GM19025 (cell line): ENCODE data around the gene COX7A1.
"Not testable (repeated sequence)": the region's sequence is repeated elsewhere in the genome, so short reads cannot be mapped to it uniquely, and the experiment has no call there.

Source experiments
- ATAC-seq: cut with Tn5 transposase; IDR thresholded peaks from one replicate; pipeline ENCODE4 v1.9.1; 2021; ENCODE audit warnings: mild to moderate bottlenecking, low read depth, moderate library complexity; ENCODE audit not compliant: unreplicated experiment

COX7A1 gene

DNA sequence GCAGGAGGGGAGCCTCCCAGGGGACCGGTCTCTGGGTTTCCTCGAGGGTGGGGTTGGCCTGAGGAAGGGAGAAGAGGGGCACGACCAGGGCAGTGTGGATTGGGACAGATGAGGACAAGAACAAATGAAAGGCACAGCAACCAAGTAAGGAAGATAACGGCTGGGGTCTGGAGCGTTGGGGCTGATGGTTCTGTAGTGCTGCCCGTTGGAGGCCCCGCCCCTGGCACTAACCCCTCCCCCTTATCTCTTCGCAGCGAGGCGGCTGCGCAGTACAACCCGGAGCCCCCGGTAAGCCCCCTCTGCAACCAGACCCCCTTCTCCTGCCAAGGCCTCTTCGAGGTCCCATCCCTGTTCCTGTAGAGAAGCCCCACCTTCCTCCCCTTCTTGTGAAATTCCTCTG, 10.2 kb downstream of the COX7A1 start:
- no peak for ATAC-seq

GRCh38 chr19:36141039-36141927, 11.0 kb downstream of the COX7A1 start:
- ATAC-seq = peak; percentile 37

- no peak for ATAC-seq
Measured at GRCh38 chr19:36140304-36141038, 11.8 kb downstream of the COX7A1 start.

DNA sequence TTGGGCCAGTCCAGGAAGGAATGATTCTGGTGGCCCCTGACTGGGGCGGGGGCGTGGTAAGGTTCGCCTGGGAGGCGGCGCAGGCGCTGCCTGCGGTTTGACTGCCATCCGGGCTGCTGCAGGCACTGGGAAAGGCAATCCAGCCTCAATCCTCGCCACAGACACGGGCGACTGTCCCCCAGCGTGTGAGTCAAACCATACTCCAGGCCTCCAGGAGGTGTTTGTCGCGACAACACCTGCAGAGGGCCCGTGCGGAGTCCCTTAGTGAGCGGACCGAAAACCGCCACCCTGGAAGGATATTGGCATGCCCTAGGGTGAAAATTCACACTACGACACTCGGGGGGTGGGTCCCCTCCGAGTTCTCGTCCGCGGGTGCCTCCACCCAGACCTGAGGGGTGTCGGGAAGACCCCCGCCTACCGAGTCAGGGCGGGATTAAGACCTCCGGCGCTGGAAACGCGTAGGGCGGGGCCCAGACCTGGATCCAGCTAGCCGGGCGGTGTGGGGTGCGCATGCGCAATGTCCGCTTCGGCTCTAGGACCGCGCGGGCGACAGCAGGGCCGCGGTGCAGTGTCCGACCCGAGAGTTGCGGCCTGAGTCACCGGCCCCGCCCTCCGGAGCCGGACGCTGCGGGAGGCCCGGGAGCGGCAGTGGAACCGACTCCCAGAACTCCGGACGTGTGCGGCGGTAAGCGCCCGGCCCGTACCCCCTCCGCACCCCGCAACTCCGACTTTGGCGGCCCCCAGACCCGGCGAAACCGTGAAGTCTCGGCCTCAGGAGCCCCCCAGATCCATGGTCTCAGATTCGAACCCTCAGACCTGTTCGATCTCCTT, 12.6 kb downstream of the COX7A1 start, which contains the start of gene CAPNS1:
CAPNS1 (plus strand) TSS at position 594 of the 831 bp plus-strand sequence. CDS start 946 bp downstream, outside the sequence.
- ATAC-seq = peak; percentile 81

DNA sequence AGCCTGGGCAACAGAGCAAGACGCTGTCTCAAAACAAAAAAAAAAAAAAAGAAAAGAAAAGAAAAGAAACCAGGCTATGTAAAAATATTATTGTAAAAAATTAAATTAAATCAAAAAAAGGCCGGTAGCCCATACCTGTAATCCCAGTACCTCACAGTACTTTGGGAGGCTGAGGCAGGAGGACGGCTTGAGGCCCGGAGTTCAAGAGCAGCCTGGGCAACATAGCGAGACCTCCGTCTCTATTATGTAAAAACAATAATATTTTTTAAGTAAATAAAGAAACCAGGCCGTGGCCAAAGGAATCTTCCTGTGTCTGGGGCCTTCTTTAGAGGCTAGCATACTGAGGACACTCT, 13.2 kb downstream of the COX7A1 start:
- no peak for ATAC-seq

DNA sequence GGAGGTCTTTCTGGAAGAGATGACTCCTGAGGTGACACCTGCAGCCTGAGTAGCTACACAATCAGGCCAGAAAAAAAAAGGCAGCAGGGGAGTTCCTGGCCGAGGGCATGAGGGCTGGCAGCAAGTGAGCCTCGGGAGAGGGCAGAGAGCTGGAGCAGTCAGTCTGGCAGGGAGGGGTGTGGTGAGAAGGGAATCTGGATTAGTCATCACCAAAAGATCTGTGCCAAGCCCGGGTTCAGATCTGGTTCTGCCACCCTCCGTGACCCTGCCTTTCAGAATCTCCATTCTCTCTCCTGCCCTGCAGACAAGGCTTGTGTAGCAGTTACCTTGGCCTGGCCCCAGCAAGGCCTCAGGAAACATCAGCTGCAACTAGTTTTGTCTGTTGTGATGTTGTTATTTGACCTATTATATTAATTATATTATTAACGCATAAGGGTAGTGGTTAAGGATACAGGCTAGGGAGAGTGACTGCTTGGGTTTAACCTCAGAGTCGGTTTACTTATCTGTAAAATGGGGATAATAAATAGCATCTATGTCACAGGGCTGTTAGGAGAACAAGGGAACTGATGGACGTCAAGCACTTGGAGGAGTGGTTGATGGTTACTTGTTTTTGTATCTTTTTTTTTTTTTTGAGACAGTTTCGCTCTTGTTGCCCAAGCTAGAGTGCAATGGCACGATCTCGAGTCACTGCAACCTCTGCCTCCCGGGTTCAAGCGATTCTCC, 15.1 kb downstream of the COX7A1 start:
- no peak for ATAC-seq

GRCh38 chr19:36134867-36135266, 17.4 kb downstream of the COX7A1 start:
- ATAC-seq = not testable (repeated sequence)

- ATAC-seq = not testable (repeated sequence)
Measured at GRCh38 chr19:36131221-36131620, 21.0 kb downstream of the COX7A1 start.

- no peak for ATAC-seq
Measured at GRCh38 chr19:36128392-36128736, 23.9 kb downstream of the COX7A1 start.

DNA sequence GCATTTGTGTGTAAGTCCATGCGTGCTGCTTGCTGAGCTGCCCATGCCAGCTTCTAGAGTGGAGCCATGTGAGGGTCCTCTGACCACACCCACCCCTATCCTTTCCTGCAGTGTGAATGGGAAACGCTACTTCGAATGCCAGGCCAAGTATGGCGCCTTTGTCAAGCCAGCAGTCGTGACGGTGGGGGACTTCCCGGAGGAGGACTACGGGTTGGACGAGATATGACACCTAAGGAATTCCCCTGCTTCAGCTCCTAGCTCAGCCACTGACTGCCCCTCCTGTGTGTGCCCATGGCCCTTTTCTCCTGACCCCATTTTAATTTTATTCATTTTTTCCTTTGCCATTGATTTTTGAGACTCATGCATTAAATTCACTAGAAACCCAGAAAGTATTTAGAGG, 26.7 kb downstream of the COX7A1 start:
- ATAC-seq = no peak

DNA sequence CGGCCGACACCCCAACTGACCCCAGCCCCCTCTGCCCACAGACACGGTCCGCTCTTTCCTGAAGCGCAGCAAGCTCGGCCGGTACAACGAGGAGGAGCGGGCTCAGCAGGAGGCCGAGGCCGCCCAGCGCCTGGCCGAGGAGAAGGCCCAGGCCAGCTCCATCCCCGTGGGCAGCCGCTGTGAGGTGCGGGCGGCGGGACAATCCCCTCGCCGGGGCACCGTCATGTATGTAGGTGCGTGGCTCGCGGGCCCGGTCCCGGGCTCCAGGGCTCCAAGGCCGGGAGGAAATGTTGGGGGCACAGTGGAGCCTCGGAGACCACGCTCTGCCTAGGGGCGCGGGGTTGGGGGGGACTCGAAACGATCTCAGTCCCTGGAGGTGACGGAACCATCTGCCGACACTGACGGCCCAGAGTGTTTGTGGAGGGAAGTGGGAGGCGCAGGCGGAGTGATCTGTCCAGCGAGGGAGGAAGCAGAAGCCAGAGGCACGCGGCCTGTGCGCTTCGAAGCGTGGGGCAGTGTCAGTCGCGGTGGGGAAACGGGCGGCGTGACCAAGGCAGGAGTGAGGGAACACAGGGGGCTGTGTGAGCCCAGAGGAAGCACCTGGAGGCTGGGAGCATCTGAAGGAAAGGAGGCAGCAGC, 30.6 kb downstream of the COX7A1 start:
- no peak for ATAC-seq

DNA sequence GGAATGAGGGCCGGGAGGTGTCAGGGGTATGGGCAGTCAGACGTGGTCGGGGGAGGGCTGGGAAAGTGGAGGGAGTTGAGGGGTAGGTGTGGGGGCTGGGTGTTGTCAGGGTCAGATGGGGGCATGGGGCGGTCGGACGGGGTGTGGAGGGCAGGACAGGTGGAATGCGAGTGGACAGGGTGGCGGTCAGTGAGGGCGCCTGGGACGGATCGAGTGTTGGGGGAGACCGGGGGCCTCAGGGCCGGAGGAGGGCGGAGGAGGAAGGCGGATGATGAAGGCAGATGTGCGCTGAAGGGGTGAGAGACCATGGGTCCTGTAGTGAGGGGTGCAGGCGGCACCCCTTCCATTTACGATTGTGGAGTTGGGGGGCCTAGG, 31.3 kb downstream of the COX7A1 start:
- ATAC-seq = no peak

- no peak for ATAC-seq
Measured at GRCh38 chr19:36120092-36120983, 31.9 kb downstream of the COX7A1 start.

DNA sequence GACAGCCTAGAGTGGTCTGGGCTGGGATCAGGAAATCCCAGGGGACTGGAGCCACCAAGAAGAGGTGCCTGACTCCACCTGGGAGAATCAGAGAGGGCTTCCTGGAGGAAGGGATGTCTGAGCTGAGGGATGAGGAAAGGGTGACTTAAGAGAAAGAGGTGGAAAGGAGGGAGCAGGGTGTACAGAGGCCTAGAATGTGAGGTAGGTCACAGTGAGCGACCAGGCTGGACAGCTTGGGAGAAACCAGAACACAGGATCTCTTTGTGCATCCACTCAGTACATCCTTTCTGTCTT, 36.0 kb downstream of the COX7A1 start:
- no peak for ATAC-seq

DNA sequence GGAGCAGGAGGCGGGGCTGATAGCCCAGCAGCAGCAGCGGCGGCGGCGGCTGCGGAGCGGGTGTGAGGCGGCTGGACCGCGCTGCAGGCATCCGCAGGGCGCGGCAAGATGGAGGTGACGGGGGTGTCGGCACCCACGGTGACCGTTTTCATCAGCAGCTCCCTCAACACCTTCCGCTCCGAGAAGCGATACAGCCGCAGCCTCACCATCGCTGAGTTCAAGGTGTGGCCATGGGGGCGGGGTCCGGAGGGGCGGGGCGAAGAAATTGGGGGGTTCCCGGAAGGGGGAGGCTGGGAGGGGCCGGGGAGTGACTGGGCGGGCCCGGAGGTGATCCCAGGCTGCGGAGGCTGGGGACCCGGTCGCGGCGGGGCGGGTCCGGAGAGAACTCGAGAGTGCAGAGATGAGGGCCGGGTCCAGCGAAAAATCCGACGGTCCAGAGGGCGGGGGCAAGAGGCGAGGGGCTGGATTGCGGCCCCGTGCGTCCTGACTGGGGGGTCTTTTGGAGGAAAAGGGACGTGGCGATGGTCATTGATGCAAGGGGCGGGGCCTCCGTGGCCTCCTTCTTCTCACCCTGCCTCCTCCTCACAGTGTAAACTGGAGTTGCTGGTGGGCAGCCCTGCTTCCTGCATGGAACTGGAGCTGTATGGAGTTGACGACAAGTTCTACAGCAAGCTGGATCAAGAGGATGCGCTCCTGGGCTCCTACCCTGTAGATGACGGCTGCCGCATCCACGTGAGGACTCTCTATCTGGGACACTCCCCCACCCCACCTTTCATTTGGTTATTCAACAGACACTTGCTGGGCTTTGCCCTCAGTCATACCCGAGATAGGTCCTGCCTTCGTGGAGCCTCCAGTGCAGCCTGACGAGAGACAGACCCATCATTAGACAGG, 36.5 kb downstream of the COX7A1 start, which contains the start of gene TBCB:
TBCB (plus strand) TSS at position 16 of the 891 bp plus-strand sequence; CDS start at position 109, 93 bp downstream.
- peak; percentile 28 for ATAC-seq

- peak; percentile 81 for ATAC-seq
Measured at GRCh38 chr19:36114721-36115452, 37.4 kb downstream of the COX7A1 start, which contains the start of gene POLR2I. TSS of gene POLR2I (minus strand) at chr19:36114875. CDS start at chr19:36114856, 19 bp downstream.
